ENCODE measurements around the gene ANXA10.

DNA sequence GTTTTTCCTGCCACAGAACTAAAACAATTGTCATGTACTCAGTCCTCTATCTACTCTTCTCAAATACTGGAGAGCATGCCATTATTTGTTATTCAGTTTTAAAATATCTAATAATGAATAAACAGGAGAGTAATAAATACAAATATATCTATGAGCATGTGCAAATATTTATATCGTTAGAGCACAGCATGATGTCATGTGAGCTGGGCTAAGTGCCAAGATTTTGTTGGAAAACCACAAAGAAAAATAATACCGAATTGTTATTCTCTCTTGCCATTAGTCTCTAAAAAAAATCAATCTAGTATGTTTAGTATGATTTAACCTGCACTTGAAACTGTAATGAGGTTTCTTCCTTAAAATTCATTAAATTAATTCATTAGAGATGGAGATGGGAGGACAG lies 129.0 kb downstream of the ANXA10 start:
- TF ChIP-seq CTCF (conservative IDR thresholded peaks at IDR 0.05; ENCODE audit: low read length) (no peak), EZH2phosphoT487 (IDR thresholded peaks at IDR 0.05; ENCODE audit: borderline replicate concordance, low read depth, low read length) (no peak)

Data from OCI-LY7 (cell line).